H1 (cell line): ENCODE data around the gene TRAF3IP1.

Experiments
- POLR2A ChIP-seq, 2 experiments: IDR thresholded peaks; 1 replicate in 1 of 2; 2 replicates in 1 of 2; pipeline ENCODE4 v1.6.1; 2011; ENCODE audit warnings: low read depth in 2 of 2, low read length in 2 of 2, mild to moderate bottlenecking in 2 of 2; ENCODE audit errors: control extremely low read depth in 1 of 2
- RFX5 ChIP-seq: IDR thresholded peaks from 2 replicates; pipeline ENCODE4 v1.6.1; 2011; ENCODE audit warnings: low read depth, low read length, improper control_type of control experiment, borderline replicate concordance

DNA sequence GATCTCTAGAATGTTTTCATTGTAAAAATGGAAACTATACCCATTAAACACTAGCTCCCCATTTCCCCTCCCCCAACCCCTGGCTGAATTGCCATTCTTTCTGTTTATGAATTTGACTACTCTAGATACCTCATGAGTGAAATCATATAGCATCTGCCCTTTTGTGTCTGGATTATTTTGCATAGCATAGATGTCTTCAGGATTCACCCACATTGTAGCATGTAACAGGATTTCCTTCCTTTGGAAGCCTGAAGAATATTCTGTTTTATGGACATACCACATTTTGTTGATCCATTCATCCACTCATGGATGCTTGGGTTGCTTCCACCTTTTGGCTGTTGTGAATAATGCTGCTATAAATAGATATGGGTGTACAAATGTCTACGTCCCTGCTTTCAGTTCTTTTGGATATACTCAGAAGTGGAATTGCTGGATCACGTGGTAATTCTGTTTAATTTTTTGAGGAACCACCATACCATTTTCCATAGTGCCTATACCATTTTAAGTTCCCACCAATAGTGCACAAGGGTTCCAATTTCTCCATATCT is 98.8 kb downstream of the TRAF3IP1 start:
- no peak for TF ChIP-seq RFX5
- TF ChIP-seq POLR2A (IDR thresholded peaks at IDR 0.05; ENCODE audit: control extremely low read depth in 1 of 2, low read depth in 2 of 2, low read length in 2 of 2), result no peak
